SK-N-SH treated with all-trans-retinoic acid at 6 μM for 48 hours (cell line): ENCODE results near the gene TEX54.

Experiments
- ARNTL ChIP-seq: fragments of 450-650 bp; formaldehyde crosslinking; IDR thresholded peaks from 2 replicates; pipeline ENCODE4 v1.5.0; 2020; ENCODE audit warnings: low read depth, mild to moderate bottlenecking, moderate library complexity, borderline replicate concordance
- CSRNP3 ChIP-seq: fragments of 250-450 bp; sonication (Bioruptor Pico); IDR thresholded peaks from 2 replicates; pipeline ENCODE4 v1.5.1; 2021; ENCODE audit warnings: mild to moderate bottlenecking, moderate library complexity
- GLIS3 ChIP-seq: fragments of 250-450 bp; sonication (Bioruptor Pico); IDR thresholded peaks from 2 replicates; pipeline ENCODE4 v1.5.0; 2020; ENCODE audit warnings: mild to moderate bottlenecking, moderate library complexity
- OSR1 ChIP-seq: fragments of 250-450 bp; sonication (Bioruptor Pico); IDR thresholded peaks from 2 replicates; pipeline ENCODE4 v1.8.0; 2022; ENCODE audit warnings: moderate library complexity, mild to moderate bottlenecking, inconsistent platforms
- PATZ1 ChIP-seq: fragments of 250-450 bp; sonication (Bioruptor Pico); IDR thresholded peaks from 2 replicates; pipeline ENCODE4 v1.8.0; 2020; ENCODE audit warnings: mild to moderate bottlenecking, moderate library complexity, borderline replicate concordance
- RARB ChIP-seq: fragments of 250-450 bp; sonication (Bioruptor Pico); IDR thresholded peaks from 2 replicates; pipeline ENCODE4 v1.8.0; 2021; ENCODE audit warnings: mild to moderate bottlenecking, moderate library complexity
- SNAI2 ChIP-seq: fragments of 250-450 bp; sonication (Bioruptor Pico); IDR thresholded peaks from 2 replicates; pipeline ENCODE4 v1.5.0; 2020; ENCODE audit warnings: mild to moderate bottlenecking, moderate library complexity
- ZC3H10 ChIP-seq: fragments of 250-450 bp; sonication (Bioruptor Pico); IDR thresholded peaks from 2 replicates; pipeline ENCODE4 v1.5.1; 2021; ENCODE audit warnings: mild to moderate bottlenecking, moderate library complexity
- ZFP3 ChIP-seq: fragments of 250-450 bp; sonication (Bioruptor Pico); IDR thresholded peaks from 2 replicates; pipeline ENCODE4 v1.5.0; 2020; ENCODE audit warnings: mild to moderate bottlenecking, moderate library complexity

- TF ChIP-seq ZFP3 (CRISPR knock-in tag), result no peak
- TF ChIP-seq SNAI2 (CRISPR knock-in tag), result no peak
- TF ChIP-seq ZC3H10, result no peak
- 0 out of 2 replicates have a peak, but pooled peaks have one; percentile 5 for TF ChIP-seq GLIS3 (CRISPR knock-in tag)
- no peak for TF ChIP-seq CSRNP3 (CRISPR knock-in tag)
- TF ChIP-seq PATZ1, result no peak
- TF ChIP-seq RARB (CRISPR knock-in tag), result no peak
- TF ChIP-seq OSR1, result no peak
- TF ChIP-seq ARNTL (CRISPR knock-in tag), result no peak
These were observed 46.2 kb downstream of the TEX54 start for GRCh38 chr11:62786318-62787004.
